HCT116 (cell line): ENCODE measurements around the gene TMEM79. TPM values are rescaled to one million over a fixed set of nuclear protein-coding genes. Genes with fewer than 3 reads are reported as not detected.

ENCODE experiments used
- ATAC-seq: fragments of 200-7000 bp; cut with Tn5 transposase; 2 replicates; pipeline ENCODE4 v1.9.1; 2020; ENCODE audit warnings: mild to moderate bottlenecking, moderate library complexity
- BruUV-seq: library from RNA; stranded (reverse); fragments of 400-500 nt; replicated peaks from 2 replicates; lab custom pipeline; 2021; lab: Mats Ljungman, UMichigan
- CTCF ChIA-PET: fragments of 300-600 bp; sonication (Branson Sonifier 250); formaldehyde crosslinking; loops from one replicate; lab custom pipeline; 2021; ENCODE audit warnings: antibody characterized with exemption; lab: Charles Lee
- POLR2A ChIA-PET: fragments of 300-600, 350-600 bp; sonication (Branson Sonifier 250); formaldehyde crosslinking; loops from one replicate; lab custom pipeline; 2021; ENCODE audit warnings: antibody characterized with exemption; lab: Charles Lee
- RAD21 ChIA-PET, 2 experiments: fragments of 300-600 bp; sonication (Branson Sonifier 250); formaldehyde crosslinking; loops; one replicate each; lab custom pipeline; 2023; ENCODE audit warnings: low total read pairs in 2 of 2; ENCODE audit not compliant: uncharacterized antibody in 2 of 2, unreplicated experiment in 2 of 2, low non-redundant PET in 1 of 2; lab: Charles Lee
- DNase-seq: peaks from one replicate; pipeline ENCODE4 v3.0.0-alpha.2; 2010; ENCODE audit warnings: low read depth, low spot score
- H2AFZ ChIP-seq: fragments of 200-600 bp; shearing (Covaris generic), sonication (generic); 2 replicates; pipeline ENCODE4 v1.6.1; 2017; ENCODE audit warnings: low read depth, mixed run types, mixed read lengths, antibody characterized with exemption, low read length; ENCODE audit not compliant: poor library complexity, severe bottlenecking
- H3K27ac ChIP-seq: 2 replicates; pipeline ENCODE4 v1.5.1; 2012; ENCODE audit warnings: low read depth, low read length
- H3K27me3 ChIP-seq: fragments of 200-600 bp; sonication (generic); 2 replicates; pipeline ENCODE4 v1.6.1; 2016; ENCODE audit warnings: mixed run types, low read length, mixed read lengths; ENCODE audit not compliant: insufficient read depth
- H3K36me3 ChIP-seq, 2 experiments: fragments of 200-500 bp in 1 of 2; fragments of 200-600 bp in 1 of 2; sonication (Bioruptor generic) in 1 of 2; sonication (generic) in 1 of 2; 2 replicates each; pipeline versions ENCODE4 v1.5.1 to v1.6.1; 2014 to 2016; ENCODE audit warnings: low read length in 2 of 2, inconsistent platforms in 1 of 2, mixed read lengths in 1 of 2, mixed run types in 1 of 2; ENCODE audit not compliant: insufficient read depth in 2 of 2, control insufficient read depth in 1 of 2
- H3K4me1 ChIP-seq, 2 experiments: fragments of 200-600 bp in 1 of 2; sonication (generic) in 1 of 2; 2 replicates each; pipeline versions ENCODE4 v1.5.1 to v1.6.1; 2012 to 2017; ENCODE audit warnings: low read length in 2 of 2, inconsistent platforms in 1 of 2, mild to moderate bottlenecking in 1 of 2, mixed read lengths in 1 of 2, mixed run types in 1 of 2, moderate library complexity in 1 of 2; ENCODE audit not compliant: insufficient read depth in 2 of 2, control insufficient read depth in 1 of 2
- H3K4me2 ChIP-seq: fragments of 200-600 bp; sonication (generic); 2 replicates; pipeline ENCODE4 v1.6.1; 2017; ENCODE audit warnings: mixed run types, low read length, mixed read lengths
- H3K4me3 ChIP-seq, 2 experiments: fragments of 200-600 bp in 1 of 2; sonication (generic) in 1 of 2; replicated peaks in 1 of 2; 2 replicates each; pipeline ENCODE4 v1.5.1; 2011 to 2016; ENCODE audit warnings: low read length in 2 of 2, control low read depth in 1 of 2, low read depth in 1 of 2, mild to moderate bottlenecking in 1 of 2, mixed read lengths in 1 of 2, mixed run types in 1 of 2
- H3K79me2 ChIP-seq: fragments of 200-600 bp; sonication (generic); 2 replicates; pipeline ENCODE4 v1.6.1; 2017; ENCODE audit warnings: mild to moderate bottlenecking, mixed run types, low read length, moderate library complexity, mixed read lengths; ENCODE audit not compliant: insufficient read depth
- H3K9ac ChIP-seq: fragments of 200-600 bp; sonication (generic); 2 replicates; pipeline ENCODE4 v1.6.1; 2016; ENCODE audit warnings: low read length, mixed read lengths
- H3K9me2 ChIP-seq: fragments of 200-600 bp; sonication (generic), shearing (Covaris generic); 2 replicates; pipeline ENCODE4 v1.6.1; 2017; ENCODE audit warnings: mixed run types, mild to moderate bottlenecking, moderate library complexity; ENCODE audit not compliant: insufficient read depth
- H3K9me3 ChIP-seq, 2 experiments: fragments of 200-500 bp in 1 of 2; fragments of 200-600 bp in 1 of 2; sonication (Bioruptor generic) in 1 of 2; sonication (generic) in 1 of 2; 2 replicates each; pipeline ENCODE4 v1.6.1; 2014 to 2017; ENCODE audit warnings: low read length in 2 of 2, mixed read lengths in 2 of 2, inconsistent platforms in 1 of 2, low read depth in 1 of 2, mild to moderate bottlenecking in 1 of 2, mixed run types in 1 of 2, moderate library complexity in 1 of 2; ENCODE audit not compliant: control insufficient read depth in 1 of 2, insufficient read depth in 1 of 2
- H4K20me1 ChIP-seq: fragments of 200-600 bp; sonication (generic), shearing (Covaris generic); 2 replicates; pipeline ENCODE4 v1.6.1; 2017; ENCODE audit warnings: mixed run types, mild to moderate bottlenecking, moderate library complexity; ENCODE audit not compliant: insufficient read depth
- EGR1 ChIP-seq: IDR thresholded peaks from 2 replicates; pipeline ENCODE4 v1.6.1; 2012; ENCODE audit warnings: low read depth
- ELF1 ChIP-seq: IDR thresholded peaks from 2 replicates; pipeline ENCODE4 v1.6.1; 2012; ENCODE audit warnings: low read depth, borderline replicate concordance
- EZH2 ChIP-seq: fragments of 200-600 bp; sonication (generic); IDR thresholded peaks from 2 replicates; pipeline ENCODE4 v1.6.1; 2017; ENCODE audit warnings: antibody characterized with exemption, mixed run types
- FOSL1 ChIP-seq: IDR thresholded peaks from 2 replicates; pipeline ENCODE4 v1.6.1; 2012; ENCODE audit warnings: low read depth
- POLR2A ChIP-seq: IDR thresholded peaks from 2 replicates; pipeline ENCODE4 v1.7.0; 2011; ENCODE audit warnings: borderline replicate concordance; ENCODE audit not compliant: insufficient read depth, insufficient read length; ENCODE audit errors: extremely low read depth
- POLR2AphosphoS5 ChIP-seq: IDR thresholded peaks from 2 replicates; pipeline ENCODE4 v1.6.1; 2011; ENCODE audit warnings: mild to moderate bottlenecking, low read depth, low read length, moderate library complexity
- SIN3A ChIP-seq: IDR thresholded peaks from 2 replicates; pipeline ENCODE4 v1.6.1; 2012; ENCODE audit warnings: low read depth
- SP1 ChIP-seq: IDR thresholded peaks from 2 replicates; pipeline ENCODE4 v1.6.1; 2012; ENCODE audit warnings: low read depth
- ZFX ChIP-seq: fragments of 450-650 bp; IDR thresholded peaks from 2 replicates; pipeline ENCODE4 v1.6.1; 2017
- ZNF274 ChIP-seq: fragments of 200-500 bp; sonication (Bioruptor generic); IDR thresholded peaks from 2 replicates; pipeline ENCODE4 v1.6.1; 2014; ENCODE audit warnings: mild to moderate bottlenecking, low read depth, low read length, inconsistent platforms
- intact Hi-C: fragments of 100-400 bp; cut with micrococcal nuclease; formaldehyde crosslinking; loops from 2 replicates; pipeline ENCODE4 v1.10.0; 2022
- total RNA-seq: library from RNA; stranded (reverse); gene quantifications from one replicate; pipeline ENCODE4 v1.2.1, GENCODE V29; 2021; ENCODE audit not compliant: unreplicated experiment
- TF ChIP-seq, protein P1 (sequence below): IDR thresholded peaks from 2 replicates; pipeline ENCODE4 v1.6.1; 2011; ENCODE audit warnings: mild to moderate bottlenecking, low read length, moderate library complexity; ENCODE audit not compliant: insufficient replicate concordance; ENCODE audit errors: extremely low read depth
- TF ChIP-seq, protein P2 (sequence below): IDR thresholded peaks from 2 replicates; pipeline ENCODE4 v1.6.1; 2012

Gene TMEM79
- total RNA-seq, 1 experiment from 2014 or later: 6.3 TPM

DNA sequence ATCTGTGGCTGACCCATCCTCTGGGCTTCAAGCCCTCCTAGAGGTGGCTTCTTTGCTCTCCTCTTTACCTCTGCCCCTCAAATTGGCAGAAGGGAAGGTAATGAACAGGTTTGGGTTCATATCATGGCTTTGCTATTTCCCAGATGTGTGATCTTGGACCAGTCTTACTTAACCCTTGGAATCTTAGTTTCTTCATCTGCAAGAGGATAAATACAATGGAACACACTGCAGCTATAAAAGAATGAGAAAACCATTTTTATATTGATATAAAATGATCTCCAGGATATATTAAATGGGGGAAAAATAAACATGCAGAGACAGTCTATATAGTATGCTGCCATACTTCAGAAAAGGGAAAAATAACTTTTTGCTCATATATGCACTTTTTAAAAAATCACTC lies 5.7 kb downstream of the TMEM79 start:
- POLR2A ChIA-PET: interaction anchor here (1.5 kb wide), 1 partner anchor 11 kb away, joined by 3 read pairs; no protein-coding TSS in a partner anchor
- Histone ChIP-seq H4K20me1 (no peaks in the 10 kb centered on the region), H2AFZ (no peak overlapping the region), H3K27ac (no peak overlapping the region), H3K27me3 (no peaks in the 10 kb centered on the region), H3K9ac (no peak overlapping the region), H3K4me2 (no peak overlapping the region), H3K9me3 (no peaks in the 10 kb centered on the region), H3K79me2 (no peaks in the 10 kb centered on the region), H3K36me3 (no peaks in the 10 kb centered on the region; a peak in 1 of 4 replicates), H3K9me2 (no peaks in the 10 kb centered on the region), H3K4me3 (no peak overlapping the region), H3K4me1 (peaks cover 2% of the 10 kb centered on the region in 2 experiments; a peak in 2 of 4 replicates)
- no peak for DNase-seq
- CTCF ChIA-PET: no interaction called here
- TF ChIP-seq EGR1: no peak
- no peak for TF ChIP-seq ZFX
- no peak for TF ChIP-seq ELF1
- TF ChIP-seq SIN3A: no peak
- TF ChIP-seq POLR2A: no peak
- TF ChIP-seq EZH2: no peak
- TF ChIP-seq, protein P1, sequence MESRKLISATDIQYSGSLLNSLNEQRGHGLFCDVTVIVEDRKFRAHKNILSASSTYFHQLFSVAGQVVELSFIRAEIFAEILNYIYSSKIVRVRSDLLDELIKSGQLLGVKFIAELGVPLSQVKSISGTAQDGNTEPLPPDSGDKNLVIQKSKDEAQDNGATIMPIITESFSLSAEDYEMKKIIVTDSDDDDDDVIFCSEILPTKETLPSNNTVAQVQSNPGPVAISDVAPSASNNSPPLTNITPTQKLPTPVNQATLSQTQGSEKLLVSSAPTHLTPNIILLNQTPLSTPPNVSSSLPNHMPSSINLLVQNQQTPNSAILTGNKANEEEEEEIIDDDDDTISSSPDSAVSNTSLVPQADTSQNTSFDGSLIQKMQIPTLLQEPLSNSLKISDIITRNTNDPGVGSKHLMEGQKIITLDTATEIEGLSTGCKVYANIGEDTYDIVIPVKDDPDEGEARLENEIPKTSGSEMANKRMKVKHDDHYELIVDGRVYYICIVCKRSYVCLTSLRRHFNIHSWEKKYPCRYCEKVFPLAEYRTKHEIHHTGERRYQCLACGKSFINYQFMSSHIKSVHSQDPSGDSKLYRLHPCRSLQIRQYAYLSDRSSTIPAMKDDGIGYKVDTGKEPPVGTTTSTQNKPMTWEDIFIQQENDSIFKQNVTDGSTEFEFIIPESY: no peak
- TF ChIP-seq ZNF274: no peak
- TF ChIP-seq FOSL1: no peak
- TF ChIP-seq SP1: no peak
- no peak for TF ChIP-seq POLR2AphosphoS5
- TF ChIP-seq, protein P2, sequence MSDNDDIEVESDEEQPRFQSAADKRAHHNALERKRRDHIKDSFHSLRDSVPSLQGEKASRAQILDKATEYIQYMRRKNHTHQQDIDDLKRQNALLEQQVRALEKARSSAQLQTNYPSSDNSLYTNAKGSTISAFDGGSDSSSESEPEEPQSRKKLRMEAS: no peak
- RAD21 ChIA-PET: no interaction called here
- no peak for ATAC-seq
- BruUV-seq: no TSS peak
- intact Hi-C loops: no loop called here
